Measurements from ENCODE around the gene CENPT.
"Not testable (repeated sequence)": the region's sequence is repeated elsewhere in the genome, so short reads cannot be mapped to it uniquely, and the experiment has no call there.

The CENPT gene

DNA sequence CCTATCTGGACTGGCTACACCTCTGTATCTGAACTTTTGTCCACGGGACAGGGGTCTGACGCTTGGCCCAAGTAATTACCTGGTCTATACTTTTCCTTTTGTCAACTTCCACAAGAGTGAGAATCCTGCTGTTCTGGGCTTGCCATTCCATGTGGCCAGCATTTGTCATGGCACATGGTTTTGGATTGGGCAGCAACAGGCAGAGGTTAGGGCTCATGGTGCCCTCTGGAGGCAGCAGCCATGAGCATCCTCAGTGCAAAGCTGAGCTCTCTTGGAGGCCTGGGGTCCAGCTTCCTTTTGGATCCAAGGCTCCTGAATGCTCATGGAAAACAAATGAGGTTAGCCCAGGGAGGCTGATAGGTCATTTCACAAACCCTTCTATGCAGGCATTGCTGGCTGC is 17.8 kb upstream of the CENPT start:
- H3K27ac ChIP-seq: no peak overlapping the region
- TF ChIP-seq, protein P1, sequence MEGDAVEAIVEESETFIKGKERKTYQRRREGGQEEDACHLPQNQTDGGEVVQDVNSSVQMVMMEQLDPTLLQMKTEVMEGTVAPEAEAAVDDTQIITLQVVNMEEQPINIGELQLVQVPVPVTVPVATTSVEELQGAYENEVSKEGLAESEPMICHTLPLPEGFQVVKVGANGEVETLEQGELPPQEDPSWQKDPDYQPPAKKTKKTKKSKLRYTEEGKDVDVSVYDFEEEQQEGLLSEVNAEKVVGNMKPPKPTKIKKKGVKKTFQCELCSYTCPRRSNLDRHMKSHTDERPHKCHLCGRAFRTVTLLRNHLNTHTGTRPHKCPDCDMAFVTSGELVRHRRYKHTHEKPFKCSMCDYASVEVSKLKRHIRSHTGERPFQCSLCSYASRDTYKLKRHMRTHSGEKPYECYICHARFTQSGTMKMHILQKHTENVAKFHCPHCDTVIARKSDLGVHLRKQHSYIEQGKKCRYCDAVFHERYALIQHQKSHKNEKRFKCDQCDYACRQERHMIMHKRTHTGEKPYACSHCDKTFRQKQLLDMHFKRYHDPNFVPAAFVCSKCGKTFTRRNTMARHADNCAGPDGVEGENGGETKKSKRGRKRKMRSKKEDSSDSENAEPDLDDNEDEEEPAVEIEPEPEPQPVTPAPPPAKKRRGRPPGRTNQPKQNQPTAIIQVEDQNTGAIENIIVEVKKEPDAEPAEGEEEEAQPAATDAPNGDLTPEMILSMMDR (conservative IDR thresholded peaks at IDR 0.05): no peak; the same call in 1 of the 2 replicates
- no peak for TF ChIP-seq ZFX (IDR thresholded peaks at IDR 0.05)

DNA sequence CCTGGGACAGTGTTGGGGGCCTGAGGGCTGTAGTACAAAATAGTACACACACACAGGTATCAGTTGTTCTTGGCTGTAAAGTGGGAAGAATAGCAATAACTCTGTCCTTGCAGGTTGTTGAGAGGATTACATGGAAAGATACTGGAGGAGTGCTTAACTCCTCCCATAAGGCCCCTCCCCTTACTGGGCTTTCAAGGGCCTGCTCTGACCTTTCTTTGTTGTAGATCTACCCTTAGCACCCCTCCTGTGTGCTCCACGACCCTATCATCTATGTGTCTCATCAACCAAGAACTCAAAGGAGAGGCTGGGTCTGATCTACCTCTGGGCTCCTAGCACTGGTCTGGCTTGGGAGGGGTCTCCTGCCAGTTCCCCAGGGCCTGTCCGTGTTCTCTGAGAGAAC is 17.1 kb upstream of the CENPT start:
- H3K27ac ChIP-seq: no peak overlapping the region

DNA sequence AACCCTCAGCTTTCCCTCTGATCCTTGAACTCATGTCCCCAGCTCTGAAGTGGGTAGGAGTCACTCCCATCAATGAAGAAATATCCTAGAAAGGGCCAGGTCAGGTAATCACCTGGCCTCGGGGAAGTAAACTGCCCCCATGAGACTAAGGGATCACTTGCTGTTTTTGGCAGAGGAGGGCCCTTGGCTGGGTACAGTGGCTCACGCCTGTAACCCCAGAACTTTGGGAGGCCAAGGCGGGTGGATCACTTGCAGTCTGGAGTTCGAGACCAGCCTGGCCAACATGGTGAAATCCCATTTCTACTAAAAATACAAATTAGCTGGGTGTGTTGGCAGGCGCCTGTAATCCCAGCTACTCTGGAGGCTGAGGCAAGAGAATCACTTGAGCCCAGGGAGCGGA is 16.6 kb upstream of the CENPT start:
- H3K27ac ChIP-seq: not testable (repeated sequence)

More for the DNA sequence above, 17.1 kb upstream of the CENPT start:
- TF ChIP-seq, protein P1 (conservative IDR thresholded peaks at IDR 0.05): no peak
- no peak for TF ChIP-seq ZFX (IDR thresholded peaks at IDR 0.05)

DNA sequence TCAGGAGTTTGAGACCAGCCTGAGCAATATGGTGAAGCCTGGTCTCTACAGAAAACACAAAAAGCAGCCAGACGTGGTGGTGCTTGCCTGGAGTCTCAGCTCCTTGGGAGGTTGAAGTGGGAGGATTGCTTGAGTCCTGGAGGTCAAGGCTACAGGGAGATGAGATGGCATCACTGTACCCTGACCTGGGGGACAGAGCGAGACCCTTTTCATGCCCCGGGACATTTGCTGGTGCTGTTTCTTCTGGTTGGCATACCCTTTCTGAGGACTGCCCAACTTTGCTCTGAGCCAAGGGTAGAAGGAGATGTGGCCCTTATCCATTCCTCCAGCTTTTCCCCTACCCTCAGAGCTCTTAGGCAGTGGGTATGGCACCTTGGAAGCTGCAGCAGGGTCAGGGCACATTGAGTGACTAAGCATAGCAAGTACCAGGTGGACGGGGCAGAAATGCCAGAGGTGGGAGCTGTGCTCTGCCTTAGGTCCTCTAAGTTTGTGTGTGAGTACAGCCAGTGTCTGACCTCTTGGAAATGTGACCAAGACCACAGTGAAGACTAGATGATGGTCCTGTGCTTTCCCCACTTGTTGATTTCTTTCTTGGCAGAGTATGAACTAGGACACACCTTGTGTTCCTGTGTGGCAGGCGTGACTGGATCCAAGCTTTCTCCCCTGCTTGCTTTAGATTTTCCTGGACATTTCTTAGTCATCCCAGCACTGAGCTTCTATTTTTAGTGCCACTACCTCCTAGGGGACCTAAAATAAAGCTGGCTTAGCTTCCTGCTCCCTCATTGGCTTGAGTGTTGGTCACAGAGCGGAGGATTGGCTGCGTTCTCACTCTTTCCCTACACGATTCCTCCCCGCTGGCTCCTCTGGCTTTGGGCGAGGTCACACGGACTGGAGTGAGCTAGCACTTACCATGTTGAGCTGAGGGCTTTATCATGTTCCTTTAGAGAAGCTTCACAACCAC is 15.4 kb upstream of the CENPT start:
- no peak overlapping the region for H3K27ac ChIP-seq
- TF ChIP-seq, protein P1 (conservative IDR thresholded peaks at IDR 0.05): no peak
- no peak for TF ChIP-seq ZFX (IDR thresholded peaks at IDR 0.05)

DNA sequence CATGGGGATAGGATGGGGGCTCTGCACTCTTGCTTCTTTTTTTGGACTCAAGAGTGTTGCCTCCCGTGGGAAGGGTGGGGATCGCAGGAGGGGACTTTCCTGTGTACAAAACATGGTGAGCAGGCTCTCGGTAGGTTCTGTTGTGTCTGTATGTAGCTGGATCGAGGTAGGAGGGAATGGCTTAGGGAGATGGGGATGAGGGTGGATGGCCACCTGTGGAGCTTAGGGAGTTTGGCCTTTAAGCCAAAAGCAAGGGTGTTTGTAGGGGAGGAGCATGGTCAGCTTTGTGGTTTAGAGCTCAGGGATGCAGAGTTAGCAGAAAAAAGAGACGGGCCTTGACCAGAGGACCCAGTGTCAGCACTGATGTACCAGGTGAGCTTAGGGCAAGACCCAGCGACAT is 14.4 kb upstream of the CENPT start:
- H3K27ac ChIP-seq: no peak overlapping the region
- TF ChIP-seq, protein P1 (conservative IDR thresholded peaks at IDR 0.05): no peak
- no peak for TF ChIP-seq ZFX (IDR thresholded peaks at IDR 0.05)

DNA sequence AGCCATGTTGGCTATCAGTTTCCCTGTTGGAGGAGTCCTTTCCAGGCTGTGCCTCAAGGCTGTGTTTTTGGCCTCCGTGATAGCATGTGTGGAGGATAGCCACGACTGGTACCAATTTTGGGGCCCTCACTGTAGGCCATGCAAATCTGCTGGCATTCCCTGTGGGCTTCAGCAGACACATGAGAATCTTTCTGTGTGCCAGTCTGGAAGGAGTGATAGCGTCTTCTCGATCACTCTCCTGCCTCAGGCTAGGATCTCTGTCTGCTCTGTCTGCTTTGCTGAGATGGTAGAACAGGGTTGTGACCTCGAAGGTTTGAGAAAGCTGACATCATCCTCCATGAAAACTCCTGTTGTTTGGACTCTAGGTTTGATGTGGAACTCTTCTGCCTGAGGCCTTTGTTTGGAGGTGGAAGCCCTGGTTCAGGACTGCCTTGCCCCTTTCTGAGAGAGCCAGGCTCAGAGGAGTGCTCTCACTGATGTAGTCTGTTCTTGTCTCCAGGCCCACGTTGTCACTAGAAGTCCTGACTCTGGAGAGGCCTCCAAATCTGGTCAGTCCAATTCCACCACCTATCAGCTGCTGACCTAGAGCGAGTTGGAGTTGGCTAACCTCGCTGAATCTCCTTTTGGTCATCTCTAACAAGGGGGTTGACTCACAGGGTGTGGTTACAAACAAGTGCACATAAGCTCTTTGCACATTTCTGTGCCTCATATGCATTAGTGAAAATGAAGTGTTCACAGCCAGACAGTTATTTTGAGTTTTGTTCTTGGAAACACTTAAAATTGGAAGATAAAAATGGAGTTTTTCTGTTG is 13.3 kb upstream of the CENPT start:
- no peak for TF ChIP-seq ZFX (IDR thresholded peaks at IDR 0.05)
- TF ChIP-seq, protein P1 (conservative IDR thresholded peaks at IDR 0.05): no peak
- H3K27ac ChIP-seq: no peak overlapping the region

DNA sequence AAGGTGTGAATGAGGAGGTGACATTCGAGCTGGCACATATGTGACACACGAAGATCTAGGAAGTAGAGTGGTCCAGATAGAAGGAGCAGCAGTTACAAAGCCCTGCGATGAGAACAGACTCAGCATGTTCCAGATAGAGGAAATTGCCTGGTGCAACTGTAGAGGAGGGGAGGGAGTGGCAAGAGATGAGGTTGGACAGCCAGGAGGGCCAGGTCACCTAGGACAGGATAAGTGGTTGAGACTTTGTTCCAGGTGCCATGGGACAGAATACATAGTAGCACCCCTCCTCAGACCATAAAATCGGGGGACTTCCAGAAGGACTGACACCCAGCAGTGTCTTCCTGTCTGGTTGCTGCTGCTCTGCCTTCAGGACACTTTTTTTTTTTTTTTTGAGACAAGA is 11.0 kb upstream of the CENPT start:
- H3K27ac ChIP-seq: no peak overlapping the region
- TF ChIP-seq, protein P1 (conservative IDR thresholded peaks at IDR 0.05): no peak
- no peak for TF ChIP-seq ZFX (IDR thresholded peaks at IDR 0.05)

Measured in C4-2B (cell line).